Esophagus squamous epithelium (tissue), 4 donors: ENCODE measurements around the gene NCKAP5.

Experiments
- POLR2A ChIP-seq, 4 donors: fragments of 450-650 bp; IDR thresholded peaks; one replicate each; pipeline ENCODE4 v1.6.1; 2017; ENCODE audit warnings: antibody characterized with exemption in 4 of 4, mild to moderate bottlenecking in 4 of 4, moderate library complexity in 3 of 4
- TF ChIP-seq, protein P1 (sequence below), 6 experiments: fragments of 450-650 bp in 4 of 6; fragments of 200-600 bp in 2 of 6; sonication (generic) in 2 of 6; IDR thresholded peaks; one replicate each; pipeline ENCODE4 v1.5.1; 2016 to 2019; ENCODE audit warnings: antibody characterized with exemption in 6 of 6, mild to moderate bottlenecking in 4 of 6, moderate library complexity in 4 of 6

DNA sequence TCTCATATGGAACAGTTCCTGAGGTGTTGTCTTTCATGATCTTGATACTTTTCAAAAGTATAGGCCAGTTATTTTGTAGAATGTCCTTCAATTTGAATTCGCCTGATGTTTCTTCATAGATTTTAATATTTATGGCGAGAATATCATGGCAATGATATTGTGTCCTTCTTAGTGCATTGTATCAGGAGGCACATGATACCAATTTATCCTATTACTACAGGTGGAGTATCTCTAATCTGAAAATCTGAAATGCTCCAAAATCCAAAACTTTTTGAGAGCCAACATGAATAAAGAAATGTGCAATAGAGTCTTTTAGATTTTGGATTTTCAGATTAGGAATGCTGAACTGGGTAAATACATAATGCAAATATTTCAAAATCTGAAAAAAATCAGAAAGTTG lies 681.7 kb downstream of the NCKAP5 start:
- TF ChIP-seq, protein P1, sequence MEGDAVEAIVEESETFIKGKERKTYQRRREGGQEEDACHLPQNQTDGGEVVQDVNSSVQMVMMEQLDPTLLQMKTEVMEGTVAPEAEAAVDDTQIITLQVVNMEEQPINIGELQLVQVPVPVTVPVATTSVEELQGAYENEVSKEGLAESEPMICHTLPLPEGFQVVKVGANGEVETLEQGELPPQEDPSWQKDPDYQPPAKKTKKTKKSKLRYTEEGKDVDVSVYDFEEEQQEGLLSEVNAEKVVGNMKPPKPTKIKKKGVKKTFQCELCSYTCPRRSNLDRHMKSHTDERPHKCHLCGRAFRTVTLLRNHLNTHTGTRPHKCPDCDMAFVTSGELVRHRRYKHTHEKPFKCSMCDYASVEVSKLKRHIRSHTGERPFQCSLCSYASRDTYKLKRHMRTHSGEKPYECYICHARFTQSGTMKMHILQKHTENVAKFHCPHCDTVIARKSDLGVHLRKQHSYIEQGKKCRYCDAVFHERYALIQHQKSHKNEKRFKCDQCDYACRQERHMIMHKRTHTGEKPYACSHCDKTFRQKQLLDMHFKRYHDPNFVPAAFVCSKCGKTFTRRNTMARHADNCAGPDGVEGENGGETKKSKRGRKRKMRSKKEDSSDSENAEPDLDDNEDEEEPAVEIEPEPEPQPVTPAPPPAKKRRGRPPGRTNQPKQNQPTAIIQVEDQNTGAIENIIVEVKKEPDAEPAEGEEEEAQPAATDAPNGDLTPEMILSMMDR (IDR thresholded peaks at IDR 0.05): no peak
- TF ChIP-seq POLR2A (IDR thresholded peaks at IDR 0.05): no peak
